ENCODE results near the gene PPP2R5D. TPM values are rescaled to one million over a fixed set of nuclear protein-coding genes. Genes with fewer than 3 reads are reported as not detected.

Gene PPP2R5D
- total RNA-seq (2013), result 25.4 TPM
- 10 to 100 TPM; 10.3 to 24.9 (median 14.9) TPM for polyA plus RNA-seq
- polyA minus RNA-seq, result 15.7 and 22.6 TPM in 2 replicates
- 4.1 to 24.7 (median 16.0) reads per million in 11 experiments for total RNA-seq

GRCh38 chr6:42984001-42984923 is at the start of gene PPP2R5D:
PPP2R5D (plus strand) TSS chr6:42984570; CDS start chr6:42984678, 108 bp downstream.
- no peak for TF ChIP-seq CTCF (IDR thresholded peaks at IDR 0.05)
- WGBS (ENCODE audit: insufficient coverage), result under 1% methylated on average over 52 of the region's 59 CpGs
- peak within 1 kb of the TSS; percentile 78 to 94 (median 91) for H3K27ac Mint-ChIP-seq
- Histone ChIP-seq H4K20me1 (ENCODE audit: insufficient read depth, low read length) (peaks cover 17% of the 10 kb centered on the region), H3K79me2 (ENCODE audit: insufficient read depth, low read length) (peaks cover 31% of the 10 kb centered on the region), H3K4me2 (replicated peaks; ENCODE audit: extremely low read depth, low read length, poor library complexity, severe bottlenecking) (peak within 1 kb of the TSS; percentile 88), H3K4me3 (replicated peaks in 1 of 3; ENCODE audit: low read depth in 2 of 3, low read length in 3 of 3) (peak within 1 kb of the TSS; percentile 64 to 91 (median 64)), H3K27ac (ENCODE audit: low read depth in 1 of 2, low read length in 2 of 2) (peak within 1 kb of the TSS; percentile 71 to 84), H3K9me3 (replicated peaks in 1 of 2; ENCODE audit: control insufficient read depth in 1 of 2, insufficient read depth in 1 of 2, low read length in 2 of 2) (no peaks in the 10 kb centered on the region), H3K27me3 (ENCODE audit: control insufficient read depth in 2 of 2, insufficient read depth in 2 of 2, low read length in 2 of 2) (no peaks in the 10 kb centered on the region), H2AFZ (ENCODE audit: insufficient read depth, low read depth, low read length, poor library complexity, severe bottlenecking) (peak within 1 kb of the TSS; percentile 92), H3K36me3 (replicated peaks in 1 of 2; ENCODE audit: control insufficient read depth in 1 of 2, insufficient read depth in 2 of 2, low read length in 2 of 2) (peaks cover 3 to 11% of the 10 kb centered on the region in 2 donors), H3K9ac (ENCODE audit: insufficient read depth, low read length, poor library complexity, severe bottlenecking) (peak within 1 kb of the TSS; percentile 85), H3K4me1 (ENCODE audit: control insufficient read depth in 1 of 2, insufficient read depth in 2 of 2, low read length in 2 of 2) (peaks cover 23 to 30% of the 10 kb centered on the region in 2 donors)
- H3K27me3 Mint-ChIP-seq (ENCODE audit: low read depth in 3 of 3), result peaks cover 0 to 4% (median 0%) of the 10 kb centered on the region in 3 donors
- H3K4me3 Mint-ChIP-seq, result peak within 1 kb of the TSS; percentile 85 to 96
- peaks cover 53% of the 10 kb centered on the region for H3K4me1 Mint-ChIP-seq
- H3K36me3 Mint-ChIP-seq, result peaks cover 9 to 18% of the 10 kb centered on the region in 2 donors
- intact Hi-C loops (cut with micrococcal nuclease), result no loop called here
- no peaks in the 10 kb centered on the region for H3K9me3 Mint-ChIP-seq
- DNase-seq, result peak; percentile 96 to 99 (median 96)

- peak overlapping the region in 1 of 2 donors; percentile 53 for H3K27ac ChIP-seq (ENCODE audit: low read depth in 1 of 2, low read length in 2 of 2)
- Mint-ChIP-seq H3K27ac (peak overlapping the region in 5 of 7 donors; percentile 56 to 79 (median 70)), H3K27me3 (ENCODE audit: low read depth in 3 of 3) (peaks cover 0 to 1% (median 0%) of the 10 kb centered on the region in 3 donors), H3K4me1 (peaks cover 52% of the 10 kb centered on the region), H3K4me3 (no peak overlapping the region), H3K36me3 (peaks cover 73 to 86% of the 10 kb centered on the region in 2 donors), H3K9me3 (no peaks in the 10 kb centered on the region)
- H3K4me1 ChIP-seq (ENCODE audit: control insufficient read depth in 1 of 2, insufficient read depth in 2 of 2, low read length in 2 of 2), result peaks cover 51 to 53% of the 10 kb centered on the region in 2 donors
- intact Hi-C loops (cut with micrococcal nuclease), result loop anchor here (5.0 kb wide), 2 partner anchors 33 to 42 kb away; partner anchors contain the start of gene PEX6 (in 1 of the 2)
- 19% methylated on average over 5 of the region's 7 CpGs for WGBS (ENCODE audit: insufficient coverage)
- no peak overlapping the region for H3K4me3 ChIP-seq (replicated peaks in 1 of 3; ENCODE audit: low read depth in 2 of 3, low read length in 3 of 3)
- no peak overlapping the region for H2AFZ ChIP-seq (ENCODE audit: insufficient read depth, low read depth, low read length, poor library complexity, severe bottlenecking)
- H3K9ac ChIP-seq (ENCODE audit: insufficient read depth, low read length, poor library complexity, severe bottlenecking), result no peak overlapping the region
- H3K79me2 ChIP-seq (ENCODE audit: insufficient read depth, low read length), result peaks cover 92% of the 10 kb centered on the region
- DNase-seq, result peak in 1 of 3 donors; percentile 20
- no peak for TF ChIP-seq CTCF (IDR thresholded peaks at IDR 0.05)
- H3K27me3 ChIP-seq (ENCODE audit: control insufficient read depth in 2 of 2, insufficient read depth in 2 of 2, low read length in 2 of 2), result no peaks in the 10 kb centered on the region
- H3K36me3 ChIP-seq (replicated peaks in 1 of 2; ENCODE audit: control insufficient read depth in 1 of 2, insufficient read depth in 2 of 2, low read length in 2 of 2), result peaks cover 68 to 72% of the 10 kb centered on the region in 2 donors
- H3K4me2 ChIP-seq (replicated peaks; ENCODE audit: extremely low read depth, low read length, poor library complexity, severe bottlenecking), result no peak overlapping the region
- no peaks in the 10 kb centered on the region for H3K9me3 ChIP-seq (replicated peaks in 1 of 2; ENCODE audit: control insufficient read depth in 1 of 2, insufficient read depth in 1 of 2, low read length in 2 of 2)
- H4K20me1 ChIP-seq (ENCODE audit: insufficient read depth, low read length), result peaks cover 98% of the 10 kb centered on the region
Measured at GRCh38 chr6:42935322-42935721, 49.0 kb upstream of the PPP2R5D start.

All from CD14-positive monocyte (primary cell).